CD4-positive, alpha-beta T cell (primary cell): Measurements from ENCODE around the gene GLCCI1. TPM values are rescaled to one million over a fixed set of nuclear protein-coding genes. Genes with fewer than 3 reads are reported as not detected.

Experiments
- ATAC-seq: fragments of 200-7000 bp; cut with Tn5 transposase; one replicate; pipeline ENCODE4 v1.10.0; 2022; ENCODE audit warnings: mild to moderate bottlenecking; ENCODE audit not compliant: poor library complexity
- CTCF ChIA-PET: fragments of 350-600 bp; sonication (Branson Sonifier 250); formaldehyde crosslinking; loops from one replicate; lab custom pipeline; 2021; ENCODE audit warnings: antibody characterized with exemption, inconsistent platforms; lab: Charles Lee
- POLR2A ChIA-PET: fragments of 350-600 bp; sonication (Branson Sonifier 250); formaldehyde crosslinking; loops from one replicate; lab custom pipeline; 2021; ENCODE audit warnings: antibody characterized with exemption, inconsistent platforms; lab: Charles Lee
- DNase-seq, 14 experiments: peaks; one replicate each; pipeline ENCODE4 v3.0.0-alpha.2; 2013 to 2020; ENCODE audit warnings: mixed read lengths in 2 of 14
- H3K27ac ChIP-seq, 2 donors: one replicate each; pipeline versions ENCODE4 v1.5.1 to v1.7.0; 2013; ENCODE audit warnings: low read length in 2 of 2, low read depth in 1 of 2, mild to moderate bottlenecking in 1 of 2
- H3K27me3 ChIP-seq, 2 experiments: 1 replicate in 1 of 2; 2 replicates in 1 of 2; pipeline versions ENCODE4 v1.6.1 to v1.7.0; 2013; ENCODE audit warnings: low read length in 2 of 2, control low read depth in 1 of 2, mild to moderate bottlenecking in 1 of 2, moderate library complexity in 1 of 2; ENCODE audit not compliant: insufficient read depth in 2 of 2, control insufficient read depth in 1 of 2
- H3K36me3 ChIP-seq: one replicate; pipeline ENCODE4 v1.6.1; 2013; ENCODE audit warnings: low read length, control low read depth; ENCODE audit not compliant: insufficient read depth
- H3K4me1 ChIP-seq: one replicate; pipeline ENCODE4 v1.6.1; 2013; ENCODE audit warnings: low read length, control low read depth; ENCODE audit not compliant: insufficient read depth
- H3K4me3 ChIP-seq: one replicate; pipeline ENCODE4 v1.5.1; 2013; ENCODE audit warnings: mild to moderate bottlenecking, low read length, moderate library complexity
- H3K9me3 ChIP-seq, 2 experiments: 1 replicate in 1 of 2; 2 replicates in 1 of 2; pipeline versions ENCODE4 v1.6.1 to v1.7.0; 2013; ENCODE audit warnings: low read length in 2 of 2, mild to moderate bottlenecking in 2 of 2, control low read depth in 1 of 2, moderate library complexity in 1 of 2; ENCODE audit not compliant: control insufficient read depth in 1 of 2, insufficient read depth in 1 of 2
- H3K27ac Mint-ChIP-seq: one replicate; pipeline ENCODE4 v1.8.0; 2020; ENCODE audit warnings: mixed read lengths
- H3K27me3 Mint-ChIP-seq: one replicate; pipeline ENCODE4 v1.8.0; 2021; ENCODE audit warnings: mixed read lengths
- H3K36me3 Mint-ChIP-seq: one replicate; pipeline ENCODE4 v1.8.0; 2021; ENCODE audit warnings: low read depth, mixed read lengths
- H3K4me1 Mint-ChIP-seq: one replicate; pipeline ENCODE4 v1.8.0; 2021; ENCODE audit warnings: low read depth, mixed read lengths
- H3K4me3 Mint-ChIP-seq: one replicate; pipeline ENCODE4 v1.8.0; 2020; ENCODE audit warnings: mild to moderate bottlenecking, mixed read lengths
- H3K9me3 Mint-ChIP-seq: one replicate; pipeline ENCODE4 v1.8.0; 2020; ENCODE audit warnings: mixed read lengths
- intact Hi-C, 2 experiments: fragments of 100-400 bp; cut with DNase I in 1 of 2; cut with micrococcal nuclease in 1 of 2; formaldehyde crosslinking; loops; one replicate each; pipeline versions ENCODE4 v1.15.1 to v1.9.0; 2023 to 2025; cut with DNase I, micrococcal nuclease
- polyA plus RNA-seq, 2 donors: library from polyadenylated mRNA; unstranded; fragments of 120-200 nt; gene quantifications; one replicate each; pipeline ENCODE4 v1.2.1, GENCODE V29; 2013
- total RNA-seq, 174 experiments: library from RNA in 2 of 174; stranded (reverse) in 2 of 174; gene quantifications; one replicate each; pipeline ENCODE4 v1.2.3 and lab custom pipeline; 2021 to 2026
- TF ChIP-seq, protein P1 (sequence below): fragments of 200-600 bp; IDR thresholded peaks from one replicate; pipeline ENCODE4 v1.8.0; 2022; ENCODE audit warnings: antibody characterized with exemption, mild to moderate bottlenecking

Gene GLCCI1
- total RNA-seq (10 to 100 TPM; 22.2 to 22.3 TPM), total RNA-seq (lab: John Stamatoyannopoulos, UW) (6.5 to 113 (median 32.5) reads per million in 172 experiments)
- 37.1 TPM for polyA plus RNA-seq (2013, experiment 1 of 2)
- 40.0 TPM for polyA plus RNA-seq (2013, experiment 2 of 2)

DNA sequence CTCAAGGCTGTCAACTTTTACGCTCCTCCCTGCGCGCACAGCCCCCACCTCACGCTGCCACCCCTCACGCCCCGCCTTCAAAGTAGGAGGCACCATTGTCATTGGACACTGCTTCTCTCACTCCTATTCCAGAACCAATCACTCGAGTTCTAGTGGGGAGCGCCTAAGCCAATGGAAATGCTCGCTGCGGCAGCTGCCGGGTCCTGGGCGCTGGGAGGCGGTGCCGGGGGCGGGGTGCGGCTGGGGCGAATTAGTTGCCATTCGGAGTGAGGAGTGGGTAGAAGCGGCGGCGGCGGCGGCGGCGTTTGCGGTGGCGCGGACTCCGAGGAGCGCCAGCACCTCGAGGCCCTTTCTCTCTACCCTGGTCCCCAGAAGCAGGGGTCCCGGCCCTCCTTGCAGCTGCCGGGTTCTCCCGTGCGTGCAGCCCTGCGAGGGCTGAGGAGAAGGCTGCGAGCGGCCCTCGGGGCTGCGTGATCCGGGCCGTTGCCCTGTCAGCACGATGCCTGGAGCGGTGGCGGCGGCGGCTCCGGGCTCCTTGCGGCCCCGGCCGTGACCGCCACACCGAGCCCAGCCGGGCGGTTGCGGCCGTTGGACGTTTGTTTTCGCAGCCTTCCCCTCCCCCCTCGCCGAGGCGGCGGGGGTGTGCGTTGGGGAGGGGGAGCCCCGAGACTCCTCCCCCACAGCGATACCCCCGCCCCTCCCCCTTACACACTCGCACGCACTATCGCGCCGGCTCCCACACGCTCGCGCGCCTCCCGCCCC, at the start of gene GLCCI1:
GLCCI1 (plus strand) TSS at position 253 of the 762 bp plus-strand sequence. CDS start 555 bp downstream, outside the sequence.
- TF ChIP-seq, protein P1, sequence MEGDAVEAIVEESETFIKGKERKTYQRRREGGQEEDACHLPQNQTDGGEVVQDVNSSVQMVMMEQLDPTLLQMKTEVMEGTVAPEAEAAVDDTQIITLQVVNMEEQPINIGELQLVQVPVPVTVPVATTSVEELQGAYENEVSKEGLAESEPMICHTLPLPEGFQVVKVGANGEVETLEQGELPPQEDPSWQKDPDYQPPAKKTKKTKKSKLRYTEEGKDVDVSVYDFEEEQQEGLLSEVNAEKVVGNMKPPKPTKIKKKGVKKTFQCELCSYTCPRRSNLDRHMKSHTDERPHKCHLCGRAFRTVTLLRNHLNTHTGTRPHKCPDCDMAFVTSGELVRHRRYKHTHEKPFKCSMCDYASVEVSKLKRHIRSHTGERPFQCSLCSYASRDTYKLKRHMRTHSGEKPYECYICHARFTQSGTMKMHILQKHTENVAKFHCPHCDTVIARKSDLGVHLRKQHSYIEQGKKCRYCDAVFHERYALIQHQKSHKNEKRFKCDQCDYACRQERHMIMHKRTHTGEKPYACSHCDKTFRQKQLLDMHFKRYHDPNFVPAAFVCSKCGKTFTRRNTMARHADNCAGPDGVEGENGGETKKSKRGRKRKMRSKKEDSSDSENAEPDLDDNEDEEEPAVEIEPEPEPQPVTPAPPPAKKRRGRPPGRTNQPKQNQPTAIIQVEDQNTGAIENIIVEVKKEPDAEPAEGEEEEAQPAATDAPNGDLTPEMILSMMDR, result no peak
- Mint-ChIP-seq H3K27ac (peak within 1 kb of the TSS; percentile 78), H3K4me1 (peaks cover 36% of the 10 kb centered on the region), H3K36me3 (peaks cover 4% of the 10 kb centered on the region), H3K9me3 (no peaks in the 10 kb centered on the region), H3K4me3 (peak within 1 kb of the TSS; percentile 94), H3K27me3 (no peaks in the 10 kb centered on the region)
- Histone ChIP-seq H3K4me1 (peaks cover 14% of the 10 kb centered on the region), H3K9me3 (no peaks in the 10 kb centered on the region), H3K36me3 (no peaks in the 10 kb centered on the region), H3K27me3 (no peaks in the 10 kb centered on the region), H3K4me3 (peak within 1 kb of the TSS; percentile 86), H3K27ac (peak within 1 kb of the TSS; percentile 69 to 92)
- peak; percentile 90 for ATAC-seq
- peak; percentile 91 to 99 (median 96) for DNase-seq
- POLR2A ChIA-PET, result interaction anchor here (0.5 to 8.1 kb wide), 48 partner anchors 9 to 812 kb away, joined by 3 to 92 read pairs (median 4); partner anchors contain the start of gene UMAD1
- CTCF ChIA-PET, result interaction anchor here (1.4 to 1.5 kb wide), 2 partner anchors 26 to 165 kb away, joined by 3 read pairs; no protein-coding TSS in a partner anchor
- intact Hi-C loops, result loop anchor here (1.0 to 5.0 kb wide), 6 partner anchors 46 to 328 kb away; partner anchors contain the start of gene UMAD1 (in 1 of the 2)

DNA sequence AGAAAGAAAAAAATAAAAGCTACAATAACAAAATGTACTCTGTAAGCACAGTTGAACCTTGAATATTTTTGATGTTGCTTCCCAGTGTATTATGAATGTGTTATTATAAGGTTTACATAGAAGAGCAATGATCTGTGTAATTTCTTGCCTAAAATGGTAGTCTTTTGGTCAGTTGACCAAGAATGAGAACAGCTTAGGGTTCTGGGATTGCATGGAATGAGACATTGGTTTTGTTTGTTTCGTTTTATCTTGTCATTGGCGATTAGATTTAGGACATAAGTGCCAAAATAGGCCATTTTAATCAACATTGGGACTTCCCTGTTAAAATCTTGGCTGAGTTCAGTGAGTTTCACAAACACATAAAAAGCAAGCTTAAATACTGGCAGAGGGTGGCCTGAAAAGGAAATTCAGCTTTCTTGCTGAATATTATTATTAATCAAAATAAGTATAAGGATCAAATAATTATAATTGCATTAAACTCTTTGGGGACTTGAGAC, 49.1 kb upstream of the GLCCI1 start:
- ChIA-PET CTCF (interaction anchor here (0.9 to 1.3 kb wide), 2 partner anchors 25 to 28 kb away, joined by 3 read pairs; no protein-coding TSS in a partner anchor), POLR2A (interaction anchor here (1.1 to 1.7 kb wide), 4 partner anchors 10 to 279 kb away, joined by 3 to 6 read pairs (median 4); partner anchors contain the start of genes GLCCI1 and UMAD1)
- H3K27me3 ChIP-seq, result no peaks in the 10 kb centered on the region
- no peak overlapping the region for H3K4me3 ChIP-seq
- no peaks in the 10 kb centered on the region for H3K36me3 ChIP-seq
- Mint-ChIP-seq H3K36me3 (no peaks in the 10 kb centered on the region), H3K27ac (no peak overlapping the region), H3K4me1 (peaks cover 40% of the 10 kb centered on the region), H3K4me3 (no peak overlapping the region), H3K9me3 (no peaks in the 10 kb centered on the region), H3K27me3 (no peaks in the 10 kb centered on the region)
- no peak for ATAC-seq
- intact Hi-C loops, result no loop called here
- no peak for DNase-seq
- H3K4me1 ChIP-seq, result peaks cover 4% of the 10 kb centered on the region
- TF ChIP-seq, protein P1, result no peak
- H3K9me3 ChIP-seq, result no peaks in the 10 kb centered on the region
- no peak overlapping the region for H3K27ac ChIP-seq

DNA sequence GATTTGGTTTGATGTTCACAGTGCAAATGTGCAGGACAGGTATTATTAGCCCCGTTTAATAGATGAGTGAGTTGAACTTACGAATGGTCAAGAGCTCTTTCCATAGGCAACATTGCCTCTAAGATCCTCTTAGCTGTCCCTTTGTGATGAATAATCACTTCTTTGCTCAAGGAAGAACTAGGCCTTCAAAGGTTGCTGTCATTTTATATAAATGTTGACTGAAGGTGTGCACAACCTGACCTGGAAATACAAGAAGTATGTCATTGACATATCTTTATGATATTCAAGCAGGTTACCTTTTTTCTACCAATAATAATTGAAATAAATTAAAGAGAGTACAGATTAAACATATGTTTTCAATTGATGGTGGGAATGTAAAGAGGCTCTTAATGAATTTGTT, 48.5 kb upstream of the GLCCI1 start:
- H3K36me3 Mint-ChIP-seq, result no peaks in the 10 kb centered on the region
- H3K27me3 ChIP-seq, result no peaks in the 10 kb centered on the region
- H3K27ac Mint-ChIP-seq, result no peak overlapping the region
- DNase-seq (no peak), ATAC-seq (no peak)
- H3K4me1 Mint-ChIP-seq, result peaks cover 43% of the 10 kb centered on the region
- H3K9me3 Mint-ChIP-seq, result no peaks in the 10 kb centered on the region
- no peak overlapping the region for H3K27ac ChIP-seq
- POLR2A ChIA-PET, result interaction anchor here (0.7 to 1.7 kb wide), 6 partner anchors 9 to 280 kb away, joined by 3 to 8 read pairs (median 4); partner anchors contain the start of genes GLCCI1 and UMAD1
- intact Hi-C loops, result no loop called here
- H3K4me3 Mint-ChIP-seq, result no peak overlapping the region
- CTCF ChIA-PET, result interaction anchor here (1.3 kb wide), 1 partner anchor 27 kb away, joined by 3 read pairs; no protein-coding TSS in a partner anchor
- no peaks in the 10 kb centered on the region for H3K36me3 ChIP-seq
- TF ChIP-seq, protein P1, result no peak
- H3K27me3 Mint-ChIP-seq, result no peaks in the 10 kb centered on the region
- peaks cover 8% of the 10 kb centered on the region for H3K4me1 ChIP-seq
- peak overlapping the region; percentile 37 for H3K4me3 ChIP-seq
- no peaks in the 10 kb centered on the region for H3K9me3 ChIP-seq
